Measurements from ENCODE around the gene TARBP2.
A peak's percentile ranks its signal among the peaks of the same experiment; 100 is the strongest.
"Not testable (repeated sequence)": the region's sequence is repeated elsewhere in the genome, so short reads cannot be mapped to it uniquely, and the experiment has no call there.

The TARBP2 gene

DNA sequence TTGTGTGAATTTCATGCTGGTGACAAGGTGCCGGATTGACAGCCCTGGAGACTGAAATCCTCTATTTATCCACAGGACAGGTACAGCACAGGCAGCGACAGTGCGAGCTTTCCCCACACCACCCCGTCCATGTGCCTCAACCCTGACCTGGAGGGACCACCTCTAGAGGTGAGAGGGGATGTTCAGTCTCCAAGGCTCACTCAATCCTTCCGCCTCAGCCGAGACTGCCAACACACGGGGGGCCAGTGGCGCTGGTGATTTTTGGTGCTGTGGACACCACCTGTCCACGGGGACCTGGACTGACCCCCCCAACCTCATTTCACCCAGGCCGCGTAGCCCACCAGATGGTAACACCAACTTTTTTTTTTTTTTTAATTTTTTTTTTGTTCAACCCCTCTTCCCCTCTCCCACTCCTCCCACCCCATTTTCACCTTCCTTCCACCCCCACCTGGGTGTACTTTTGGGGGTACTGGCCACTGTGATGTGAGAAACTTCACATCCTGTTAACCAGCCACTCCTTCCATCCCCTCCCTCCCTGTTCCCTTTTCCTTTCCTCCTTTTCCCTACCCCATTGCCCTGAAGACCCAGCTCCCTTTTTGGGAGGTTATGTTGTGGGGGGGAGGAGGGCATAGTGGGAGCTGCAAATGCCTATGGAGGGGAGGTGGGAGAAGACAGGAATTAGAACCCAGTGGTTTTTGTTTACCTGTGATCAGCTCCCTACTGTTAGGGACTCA is 36.2 kb upstream of the TARBP2 start:
- no peak for DNase-seq
- TF ChIP-seq POLR2A (IDR thresholded peaks at IDR 0.05; ENCODE audit: low read length) (no peak), GATA1 (IDR thresholded peaks at IDR 0.05; ENCODE audit: low read depth, low read length) (no peak)

DNA sequence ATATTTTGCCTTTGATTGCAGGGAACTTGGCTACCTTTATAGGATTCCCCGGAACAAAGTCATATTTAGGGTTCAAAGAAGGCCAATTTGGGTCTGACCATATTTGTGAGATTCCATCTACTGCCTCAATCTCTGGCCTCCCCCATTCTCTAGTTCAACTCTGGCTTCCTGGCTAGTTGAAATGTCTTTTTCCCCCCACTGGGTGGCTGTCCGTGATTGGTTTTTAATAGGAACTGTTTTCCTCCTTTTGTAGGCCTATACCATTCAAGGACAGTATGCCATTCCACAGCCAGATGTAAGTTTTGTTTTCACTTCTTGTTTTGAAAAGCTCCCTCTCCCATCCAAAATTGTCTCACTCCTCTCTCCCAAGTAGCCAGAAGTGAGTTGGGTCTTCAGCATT is 35.4 kb upstream of the TARBP2 start:
- TF ChIP-seq GATA1 (IDR thresholded peaks at IDR 0.05; ENCODE audit: low read depth, low read length) (no peak), POLR2A (IDR thresholded peaks at IDR 0.05; ENCODE audit: low read length) (no peak)
- no peak for DNase-seq

DNA sequence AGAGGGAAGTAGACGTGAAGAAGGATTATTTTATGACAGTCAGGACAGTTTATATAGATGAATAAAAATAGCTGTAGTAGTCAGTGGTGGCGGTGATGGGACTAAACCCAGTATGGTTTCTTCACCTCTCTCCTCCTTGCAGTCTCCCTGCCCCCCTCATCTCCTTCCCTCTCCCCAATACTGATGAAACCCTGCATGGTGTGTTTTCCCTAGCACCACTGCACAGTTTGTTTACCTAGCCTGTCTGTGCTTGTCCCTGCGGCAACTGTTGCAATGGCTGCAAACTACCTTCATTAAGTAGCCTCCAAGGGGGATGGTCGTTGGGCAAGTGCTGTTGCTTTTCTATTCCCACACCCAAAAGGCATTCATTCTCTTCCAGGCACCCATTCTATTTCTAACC is 34.4 kb upstream of the TARBP2 start:
- DNase-seq: no peak
- TF ChIP-seq GATA1 (IDR thresholded peaks at IDR 0.05; ENCODE audit: low read depth, low read length) (no peak), POLR2A (IDR thresholded peaks at IDR 0.05; ENCODE audit: low read length) (no peak)

DNA sequence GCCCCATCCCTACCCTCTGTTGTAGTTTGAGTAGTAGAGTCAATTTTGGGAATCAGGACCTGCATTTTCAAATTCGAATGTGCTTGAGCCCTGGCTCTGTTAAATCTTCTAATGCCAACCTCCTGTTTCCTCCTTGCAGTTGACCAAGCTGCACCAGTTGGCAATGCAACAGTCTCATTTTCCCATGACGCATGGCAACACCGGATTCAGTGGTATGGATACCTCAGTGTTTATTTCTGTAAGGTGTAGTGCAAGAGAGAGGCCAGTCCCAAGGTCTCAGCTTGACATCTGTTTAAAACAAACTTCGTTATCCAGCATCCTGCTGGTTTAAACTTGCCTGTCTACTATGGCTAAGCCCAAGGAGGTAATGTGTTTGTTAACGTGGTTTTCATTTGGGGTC is 34.0 kb upstream of the TARBP2 start:
- TF ChIP-seq POLR2A (IDR thresholded peaks at IDR 0.05; ENCODE audit: low read length) (no peak), GATA1 (IDR thresholded peaks at IDR 0.05; ENCODE audit: low read depth, low read length) (no peak)
- no peak for DNase-seq

DNA sequence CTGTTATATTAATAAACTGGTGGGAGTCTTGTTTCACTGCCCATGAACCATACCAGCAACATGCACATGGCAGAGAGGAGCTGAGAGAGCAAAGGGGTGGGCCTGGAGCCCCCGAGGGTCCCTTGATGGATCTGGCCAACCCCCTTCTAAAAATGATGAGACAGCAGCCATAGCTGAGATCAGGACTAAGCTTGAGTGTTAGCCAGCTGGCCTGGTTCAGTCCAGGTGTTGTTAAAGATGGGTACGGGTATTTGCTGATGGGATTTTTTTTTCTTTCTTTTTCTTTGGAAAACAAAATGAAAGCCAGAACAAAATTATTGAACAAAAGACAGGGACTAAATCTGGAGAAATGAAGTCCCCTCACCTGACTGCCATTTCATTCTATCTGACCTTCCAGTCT is 33.2 kb upstream of the TARBP2 start:
- DNase-seq: no peak
- TF ChIP-seq GATA1 (IDR thresholded peaks at IDR 0.05; ENCODE audit: low read depth, low read length) (no peak), POLR2A (IDR thresholded peaks at IDR 0.05; ENCODE audit: low read length) (no peak)

DNA sequence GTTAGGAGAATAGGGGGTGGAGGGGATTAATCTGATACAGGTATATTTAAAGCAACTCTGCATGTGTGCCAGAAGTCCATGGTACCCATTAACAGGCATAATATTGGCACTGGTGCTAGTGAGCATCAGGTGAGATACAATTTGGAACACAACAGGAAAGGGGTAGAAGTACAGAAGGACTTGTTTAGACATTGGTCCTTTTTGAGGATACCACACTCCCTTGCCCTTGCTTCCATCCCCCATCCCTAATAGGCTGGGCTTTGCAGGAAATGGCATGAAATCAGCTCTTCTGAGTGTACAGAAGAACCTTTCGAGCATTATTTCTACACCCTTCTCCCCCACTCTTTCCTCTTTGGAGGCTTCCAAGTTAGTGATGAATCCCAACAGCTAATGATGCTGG is 32.8 kb upstream of the TARBP2 start:
- no peak for DNase-seq
- TF ChIP-seq POLR2A (IDR thresholded peaks at IDR 0.05; ENCODE audit: low read length): no peak
- TF ChIP-seq GATA1 (IDR thresholded peaks at IDR 0.05; ENCODE audit: low read depth, low read length): no peak

DNA sequence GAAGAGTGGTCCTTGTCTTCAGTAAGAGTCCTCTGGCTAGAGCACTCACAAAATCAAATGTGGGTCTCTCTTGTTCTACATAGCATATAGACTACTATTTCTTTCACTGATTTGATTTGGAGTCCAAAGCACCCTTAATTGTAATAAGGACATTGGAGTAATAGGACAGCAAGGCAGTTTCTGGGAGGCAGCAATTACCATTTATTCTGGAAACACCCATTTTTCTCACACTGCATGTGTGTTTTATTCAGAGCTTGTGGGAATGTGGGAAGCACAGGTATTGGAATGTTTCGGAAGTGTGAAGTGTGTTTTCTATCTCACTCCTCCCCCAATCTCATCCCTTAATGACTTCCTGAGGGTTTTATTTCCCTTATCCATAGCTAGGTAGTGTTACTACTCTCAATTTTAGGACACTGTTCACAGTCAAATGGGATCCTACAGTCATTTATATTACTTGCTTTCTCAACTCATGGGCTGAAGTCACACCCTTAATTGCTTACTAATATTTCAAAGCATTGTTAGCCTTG is 29.0 kb upstream of the TARBP2 start:
- TF ChIP-seq POLR2A (IDR thresholded peaks at IDR 0.05; ENCODE audit: low read length) (no peak), GATA1 (IDR thresholded peaks at IDR 0.05; ENCODE audit: low read depth, low read length) (no peak)
- no peak for DNase-seq

DNA sequence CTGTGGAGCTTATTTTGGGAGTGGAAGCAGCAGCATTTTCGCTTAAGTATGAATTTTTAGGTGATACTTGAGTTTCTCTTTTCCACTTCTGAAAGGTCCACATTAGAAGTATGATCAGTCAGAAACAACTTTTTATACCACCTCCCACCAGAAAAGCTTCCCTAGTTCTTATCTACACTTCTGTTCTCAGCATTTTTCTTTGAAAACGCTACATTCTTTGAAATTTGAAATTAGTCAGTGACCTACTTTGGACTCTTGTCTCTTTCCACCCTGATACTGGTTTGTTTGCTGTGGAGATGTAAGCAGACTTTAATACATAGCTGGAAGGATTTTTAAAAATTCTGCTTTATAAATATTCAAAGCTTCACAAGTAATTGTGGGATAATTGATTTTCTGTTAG is 27.0 kb upstream of the TARBP2 start:
- DNase-seq: no peak
- no peak for TF ChIP-seq GATA1 (IDR thresholded peaks at IDR 0.05; ENCODE audit: low read depth, low read length)
- no peak for TF ChIP-seq POLR2A (IDR thresholded peaks at IDR 0.05; ENCODE audit: low read length)

DNA sequence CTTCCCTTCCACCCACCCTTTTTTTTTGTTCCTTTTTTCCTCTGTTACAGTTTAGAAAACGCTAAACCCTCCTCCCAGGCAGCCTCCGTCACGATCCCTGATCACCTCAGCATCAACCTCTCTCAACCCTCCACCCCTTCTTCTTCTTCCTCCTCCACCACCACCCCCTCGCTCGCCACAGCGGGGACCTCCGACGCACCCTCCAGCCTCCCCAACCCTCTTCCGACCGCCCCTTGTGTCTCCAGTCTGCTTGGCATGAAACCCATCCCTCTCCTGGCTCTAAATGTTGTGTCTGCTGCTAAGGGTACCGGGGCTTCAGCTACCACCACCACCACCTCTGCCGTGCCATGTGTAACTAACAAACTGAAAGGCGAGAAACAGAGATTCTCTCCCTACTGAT is 26.3 kb upstream of the TARBP2 start:
- no peak for DNase-seq
- no peak for TF ChIP-seq POLR2A (IDR thresholded peaks at IDR 0.05; ENCODE audit: low read length)
- TF ChIP-seq GATA1 (IDR thresholded peaks at IDR 0.05; ENCODE audit: low read depth, low read length): no peak

DNA sequence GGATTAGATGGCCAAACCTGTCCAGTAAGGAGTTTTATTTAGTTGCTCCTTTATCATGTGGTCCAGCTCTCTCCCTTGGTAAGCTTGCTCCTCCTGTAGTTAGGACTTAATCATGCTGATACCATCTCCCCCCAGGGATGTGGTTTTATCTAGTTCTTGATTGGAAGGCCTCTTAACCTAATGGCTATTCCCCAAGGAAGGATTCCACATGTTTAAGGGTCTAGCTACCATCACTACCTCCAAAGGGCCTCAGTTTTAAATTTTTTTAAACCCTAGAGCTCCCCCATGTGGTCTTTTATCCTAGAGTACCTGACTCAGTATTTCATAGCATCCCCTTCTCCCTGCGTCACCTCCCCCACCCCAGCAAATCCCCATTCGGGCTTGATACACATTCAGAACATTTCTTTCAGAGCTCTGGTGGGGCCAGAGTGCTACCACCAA is 24.3 kb upstream of the TARBP2 start:
- peak; percentile 30 to 48 for DNase-seq
- TF ChIP-seq GATA1 (IDR thresholded peaks at IDR 0.05; ENCODE audit: low read depth, low read length) (no peak), POLR2A (IDR thresholded peaks at IDR 0.05; ENCODE audit: low read length) (no peak)

DNA sequence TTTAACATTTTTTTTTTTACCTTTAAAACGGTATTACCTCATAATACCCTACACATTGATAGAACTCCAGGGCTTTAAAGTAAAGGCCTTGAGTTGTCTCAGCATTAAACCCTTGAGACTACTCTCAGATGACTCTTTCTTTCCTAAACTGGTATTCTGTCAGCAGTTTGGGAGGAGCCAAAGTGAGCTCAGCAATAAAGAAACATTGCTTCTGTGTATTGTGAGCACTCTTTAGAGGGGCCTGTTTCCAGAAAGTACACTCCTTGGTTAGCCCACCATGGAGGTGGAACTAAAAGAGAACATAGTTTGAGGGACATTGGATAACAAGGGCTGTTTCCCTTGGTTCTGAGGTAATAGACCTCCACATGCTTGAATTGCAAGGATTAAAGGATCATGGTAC is 22.2 kb upstream of the TARBP2 start:
- no peak for DNase-seq
- no peak for TF ChIP-seq GATA1 (IDR thresholded peaks at IDR 0.05; ENCODE audit: low read depth, low read length)
- no peak for TF ChIP-seq POLR2A (IDR thresholded peaks at IDR 0.05; ENCODE audit: low read length)

DNA sequence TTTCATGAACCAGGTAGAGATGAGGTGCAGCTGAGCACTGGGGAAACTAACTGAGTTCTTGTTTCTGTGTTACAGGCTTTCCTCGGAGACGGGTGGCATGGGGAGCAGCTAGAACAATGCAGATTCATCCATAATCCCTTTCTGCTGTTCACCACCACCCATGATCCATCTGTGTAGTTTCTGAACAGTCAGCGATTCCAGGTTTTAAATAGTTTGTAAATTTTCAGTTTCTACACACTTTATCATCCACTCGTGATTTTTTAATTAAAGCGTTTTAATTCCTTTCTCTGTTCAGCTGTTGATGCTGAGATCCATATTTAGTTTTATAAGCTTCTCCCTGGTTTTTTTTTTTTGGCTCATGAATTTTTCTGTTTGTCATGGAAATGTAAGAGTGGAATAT is 21.8 kb upstream of the TARBP2 start:
- TF ChIP-seq POLR2A (IDR thresholded peaks at IDR 0.05; ENCODE audit: low read length): no peak
- no peak for TF ChIP-seq GATA1 (IDR thresholded peaks at IDR 0.05; ENCODE audit: low read depth, low read length)
- DNase-seq: no peak

DNA sequence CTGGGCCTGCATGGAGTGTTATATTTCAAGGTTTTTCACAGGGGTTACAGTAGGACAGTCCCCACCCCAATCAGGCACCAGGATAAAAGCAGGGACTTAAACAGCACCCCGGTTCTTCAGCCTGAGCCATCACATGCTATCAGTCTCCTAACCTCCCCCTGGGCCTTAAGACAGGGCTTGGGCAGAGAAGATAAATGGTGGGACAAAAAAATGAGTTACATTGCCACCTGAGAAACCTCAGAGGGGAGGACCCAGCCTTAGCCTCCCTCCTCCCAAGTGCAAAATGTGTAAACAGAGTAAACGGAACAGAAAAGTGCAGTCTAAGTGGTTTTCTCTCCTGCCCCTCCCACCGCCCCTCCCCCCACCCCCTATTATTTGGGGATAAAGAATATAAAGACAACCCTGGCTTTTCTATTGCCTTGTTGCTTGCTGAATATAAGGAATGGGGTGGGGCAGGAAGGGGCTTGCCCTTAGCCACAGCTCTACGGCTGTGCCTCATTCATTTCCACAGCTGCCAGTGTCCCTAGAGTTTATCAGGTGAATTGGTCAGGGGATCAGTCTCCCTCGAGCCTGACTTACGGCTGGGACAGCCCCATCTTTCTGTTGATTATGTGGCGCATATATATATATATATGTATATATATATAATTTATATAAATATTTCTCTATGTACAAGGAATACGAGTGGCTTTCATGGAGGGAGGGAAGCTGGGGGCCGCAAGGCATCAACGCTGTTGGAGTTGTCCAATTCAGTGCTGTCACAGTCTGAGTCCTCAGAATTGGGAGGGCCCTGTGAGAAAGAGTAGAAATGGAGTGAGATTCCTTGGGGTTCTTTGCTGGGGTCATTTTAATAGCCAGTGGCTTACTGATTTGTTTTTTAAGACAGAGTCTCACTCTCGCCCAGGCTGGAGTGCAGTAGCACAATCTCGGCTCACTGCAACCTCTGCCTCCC is 20.3 kb upstream of the TARBP2 start:
- TF ChIP-seq GATA1 (IDR thresholded peaks at IDR 0.05; ENCODE audit: low read depth, low read length) (no peak), POLR2A (IDR thresholded peaks at IDR 0.05; ENCODE audit: low read length) (no peak)
- peak in 1 of 2 experiments; percentile 22 for DNase-seq

DNA sequence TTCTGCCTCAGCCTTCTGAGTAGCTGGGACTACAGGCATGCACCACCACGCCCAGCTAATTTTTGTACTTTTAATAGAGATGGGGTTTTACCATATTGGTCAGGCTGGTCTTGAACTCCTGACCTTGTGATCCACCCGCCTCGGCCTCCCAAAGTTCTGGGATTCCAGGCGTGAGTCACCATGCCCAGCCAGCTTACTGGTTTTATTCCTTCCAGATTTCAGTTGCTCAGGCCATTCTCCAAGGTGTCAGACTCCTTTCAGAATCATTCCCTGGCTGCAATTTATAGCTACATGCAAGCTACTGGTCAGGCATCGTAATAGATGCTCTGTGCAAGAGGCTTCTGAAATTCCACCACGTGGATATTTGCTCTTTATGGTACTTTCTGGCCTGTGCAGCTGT is 19.6 kb upstream of the TARBP2 start:
- DNase-seq: not testable (repeated sequence)

Data from erythroblast (primary cell).